ENCODE data around the gene TP73.

TP73 gene

DNA sequence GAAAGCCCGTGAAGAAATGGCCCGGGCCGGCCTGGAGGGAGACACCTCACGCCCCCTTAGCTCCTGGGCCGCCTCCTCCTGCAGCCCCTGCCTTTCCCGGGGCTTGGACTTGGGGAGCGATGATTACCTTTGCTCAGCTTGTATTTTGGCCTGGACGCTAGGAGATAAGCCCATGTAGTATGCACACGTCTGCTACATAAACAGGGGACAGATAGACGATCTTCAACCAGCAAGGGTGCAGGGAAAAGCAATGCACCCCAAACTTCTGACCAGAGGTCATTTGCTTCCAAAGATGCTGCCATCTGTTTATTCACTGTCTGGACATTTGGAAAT, 936 bp downstream of the TP73 start:
- no peak for DNase-seq (ENCODE audit: low read depth)

DNA sequence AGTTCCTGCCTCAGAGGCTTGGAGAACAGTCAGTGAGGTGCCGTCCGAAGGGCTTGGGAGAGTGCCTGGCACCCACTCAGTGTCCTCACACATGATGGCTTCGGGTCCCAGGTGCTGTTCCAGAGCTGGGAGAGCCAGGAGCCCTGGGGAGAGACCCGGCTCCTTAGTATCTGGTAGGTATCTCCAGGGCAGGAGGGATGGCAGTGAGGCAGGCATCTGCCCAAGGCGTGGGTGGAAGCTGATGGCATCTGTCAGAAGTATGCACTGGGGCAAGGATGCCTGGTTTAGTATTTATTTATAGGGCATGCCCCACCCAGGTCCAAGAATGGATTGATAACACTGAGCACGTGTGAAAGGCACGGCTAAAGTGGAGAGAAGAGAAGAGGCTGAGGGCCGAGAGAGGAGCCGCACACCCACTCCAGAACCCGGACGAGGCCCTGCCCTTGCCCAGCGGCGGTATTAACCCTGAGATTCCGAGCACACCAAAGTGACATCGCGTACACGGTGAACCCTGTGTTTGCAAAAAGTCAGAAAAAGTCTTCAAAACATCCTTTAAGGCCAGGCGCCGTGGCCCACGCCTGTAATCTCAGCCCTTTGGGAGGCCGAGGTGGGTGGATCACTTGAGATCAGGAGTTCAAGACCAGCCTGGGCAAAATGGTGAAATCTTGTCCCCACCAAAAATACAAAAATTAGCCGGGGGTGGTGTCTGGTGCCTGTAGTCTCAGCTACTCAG, 2.4 kb downstream of the TP73 start:
- DNase-seq (ENCODE audit: low read depth) = no peak

DNA sequence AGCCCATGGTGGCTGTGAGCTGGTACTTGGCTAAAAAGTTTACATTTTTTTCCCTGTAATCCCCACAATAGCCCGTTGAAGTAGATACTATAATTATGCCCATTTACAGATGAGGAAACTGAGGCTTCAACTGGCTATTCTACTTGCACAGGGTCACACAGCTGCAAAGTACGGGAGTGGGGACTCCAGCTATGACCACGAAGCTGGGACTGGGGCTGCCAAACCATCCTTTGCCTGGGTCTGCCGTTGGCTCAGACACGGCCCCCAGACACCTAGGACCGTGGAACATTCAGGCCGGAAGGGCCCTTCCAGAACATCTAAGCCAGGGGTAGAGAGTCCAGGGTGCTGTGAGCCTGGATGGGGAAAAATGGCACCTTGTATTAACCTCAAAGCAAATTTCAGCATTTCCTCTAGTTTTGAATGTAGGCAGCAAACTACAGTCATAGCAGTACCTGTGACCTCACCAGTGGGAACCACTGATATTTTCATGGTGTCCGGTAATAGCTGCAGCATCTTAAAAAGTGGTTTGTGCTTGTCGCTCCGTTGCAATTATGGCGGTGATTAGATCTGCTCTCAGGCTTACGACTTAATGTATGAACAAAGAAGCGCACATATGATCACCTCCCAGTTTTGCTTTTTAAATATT, 4.3 kb downstream of the TP73 start:
- DNase-seq (ENCODE audit: low read depth) = no peak

DNA sequence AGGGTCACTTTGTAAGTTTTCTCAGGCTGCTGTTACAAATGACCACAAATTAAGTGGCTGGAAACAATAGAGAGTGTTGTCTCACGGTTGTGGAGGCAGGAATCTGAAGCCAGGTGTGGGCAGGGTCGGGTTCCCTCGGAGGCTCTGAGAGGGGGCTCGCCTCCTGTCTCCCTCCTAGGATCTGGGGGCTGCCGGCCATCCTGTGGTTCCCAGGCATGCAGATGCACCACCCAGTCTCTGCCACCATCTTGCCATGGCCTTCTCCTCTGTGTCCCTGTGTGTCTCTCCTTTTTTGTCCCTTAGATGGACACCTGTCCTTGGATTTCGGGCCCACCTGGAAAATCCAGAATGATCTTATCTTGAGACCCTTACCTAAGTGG, 4.8 kb downstream of the TP73 start:
- DNase-seq (ENCODE audit: low read depth) = no peak

DNA sequence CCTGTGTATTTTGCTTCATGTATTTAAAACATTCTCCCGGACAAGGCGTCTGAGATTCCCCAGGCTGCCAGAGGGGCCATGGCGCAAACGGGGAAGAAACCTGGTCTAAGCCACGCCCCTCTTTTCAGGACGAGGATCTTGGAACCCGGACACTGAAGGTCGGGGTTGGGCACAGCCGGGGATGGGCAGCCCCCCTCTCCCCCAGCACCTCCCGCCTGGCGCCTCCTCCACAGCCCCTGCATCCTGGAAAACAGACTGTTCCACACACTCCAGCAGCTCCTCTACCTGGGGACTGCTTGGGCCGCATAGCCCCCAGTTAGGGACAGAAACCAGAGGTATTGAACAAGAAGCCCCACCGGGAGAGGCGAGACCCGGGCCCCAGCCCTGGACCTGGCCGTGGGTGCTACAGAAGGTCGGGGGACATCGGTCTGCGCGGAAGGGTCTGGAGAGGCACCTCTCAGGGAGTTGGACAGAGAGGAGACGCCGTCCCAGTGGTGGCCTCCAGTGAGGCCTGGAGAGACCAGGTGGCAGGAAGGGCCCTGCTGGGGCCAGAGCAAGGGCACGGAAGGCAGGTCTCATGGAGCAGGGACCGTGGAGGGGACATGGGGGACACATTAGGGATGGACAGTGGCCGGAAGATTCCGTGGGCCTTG, 5.4 kb downstream of the TP73 start:
- no peak for DNase-seq (ENCODE audit: low read depth)

DNA sequence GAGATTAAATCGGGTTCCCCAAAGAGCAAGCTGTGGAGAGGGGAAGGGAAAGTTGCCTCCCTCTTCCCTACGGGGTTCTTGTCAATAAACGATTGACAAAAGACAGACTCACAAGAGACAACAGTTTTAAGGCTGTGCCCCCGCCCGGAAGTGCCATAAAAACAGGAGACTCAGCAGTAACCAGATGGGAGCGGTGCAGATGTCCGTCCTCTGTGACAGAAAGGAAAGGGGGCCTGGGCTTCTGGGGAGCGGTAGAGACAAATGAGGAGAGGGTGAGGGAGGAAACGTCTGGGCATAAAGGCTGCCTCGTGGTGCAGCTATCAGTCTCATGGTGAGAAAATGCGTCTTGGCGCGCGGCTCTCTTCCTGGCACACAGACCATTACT, 5.9 kb downstream of the TP73 start:
- no peak for DNase-seq (ENCODE audit: low read depth)

DNA sequence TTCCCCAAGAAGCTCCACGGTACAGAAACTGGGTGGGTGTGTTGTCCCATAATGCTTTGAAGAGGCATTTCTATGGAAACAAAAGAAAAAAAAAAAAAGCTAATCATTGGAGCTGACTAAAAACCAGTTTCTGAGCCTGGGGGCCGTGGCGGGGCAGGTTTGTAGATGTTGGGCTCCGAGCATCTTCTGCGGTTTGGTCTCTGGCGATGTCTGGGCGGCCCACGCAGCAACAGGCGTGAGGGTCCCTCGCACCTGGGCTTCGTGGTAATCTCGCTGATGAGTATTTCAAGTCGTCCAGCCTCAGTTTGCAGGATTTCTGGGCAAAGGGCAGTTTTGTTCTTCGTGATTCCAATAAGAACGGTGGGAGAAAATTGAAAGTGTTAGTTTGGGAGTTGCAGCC, 6.8 kb downstream of the TP73 start:
- no peak for DNase-seq (ENCODE audit: low read depth)

DNA sequence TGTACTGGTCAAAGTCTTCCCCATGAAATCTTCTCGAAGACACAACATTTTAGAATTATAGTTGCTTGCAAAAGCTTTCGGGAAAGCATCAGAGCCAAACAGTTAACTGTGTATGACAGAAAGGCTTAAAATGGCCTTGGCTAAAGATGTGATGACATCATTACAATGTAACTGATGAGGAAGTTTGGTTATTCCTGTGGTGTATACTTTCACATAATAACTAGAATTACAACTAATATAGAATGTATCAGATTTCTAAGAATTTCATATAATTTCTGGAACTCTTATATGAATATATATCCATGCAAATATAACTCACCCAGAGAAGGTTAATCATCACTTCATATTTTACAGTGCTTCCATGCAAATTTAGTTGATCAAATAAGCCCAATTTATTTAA, 8.4 kb downstream of the TP73 start:
- no peak for DNase-seq (ENCODE audit: low read depth)

DNA sequence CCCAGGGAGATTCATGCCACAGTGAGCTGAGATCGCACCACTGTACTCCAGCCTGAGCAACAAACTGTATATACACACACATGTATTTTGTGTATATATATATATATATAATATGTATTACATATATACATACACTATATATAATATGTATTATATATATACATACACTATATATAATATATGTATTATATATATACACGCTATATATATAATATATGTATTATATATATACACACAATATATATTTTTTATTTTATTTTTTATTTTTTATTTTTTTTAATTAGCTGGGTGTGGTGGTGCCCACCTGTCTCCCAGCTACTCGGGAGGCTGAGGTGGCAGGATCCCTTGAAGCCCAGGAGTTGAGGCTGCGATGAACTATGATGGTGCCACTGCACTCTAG, 9.3 kb downstream of the TP73 start:
- DNase-seq (ENCODE audit: low read depth) = no peak

DNA sequence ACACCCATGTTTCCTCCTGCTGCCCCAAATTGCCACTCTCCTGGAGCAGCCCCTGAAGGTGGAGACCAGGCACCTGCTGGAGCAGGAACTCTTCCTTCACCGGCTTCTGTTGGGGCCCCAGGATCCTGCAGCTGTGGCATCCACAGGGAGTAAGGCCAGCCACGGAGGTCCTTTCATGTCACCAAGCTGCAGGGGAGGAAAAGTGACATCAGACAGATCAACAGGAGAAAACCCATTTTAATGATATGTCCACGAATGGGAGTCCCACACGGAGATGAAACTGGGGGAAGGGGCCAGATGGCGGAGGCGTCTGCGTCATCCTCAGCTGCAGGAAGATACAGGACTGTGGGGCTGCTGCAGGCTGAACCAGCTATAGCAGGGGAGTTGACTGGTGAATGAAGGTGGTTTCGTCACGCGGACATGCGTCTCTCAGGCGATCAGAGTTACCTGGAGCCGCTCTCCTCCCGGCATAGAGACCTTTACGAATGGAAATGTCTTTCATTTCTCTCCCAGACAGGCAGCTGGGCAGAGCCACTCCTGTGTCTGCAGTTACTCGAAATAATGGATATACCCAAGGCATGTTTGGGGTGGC, 9.9 kb downstream of the TP73 start:
- DNase-seq (ENCODE audit: low read depth) = no peak

DNA sequence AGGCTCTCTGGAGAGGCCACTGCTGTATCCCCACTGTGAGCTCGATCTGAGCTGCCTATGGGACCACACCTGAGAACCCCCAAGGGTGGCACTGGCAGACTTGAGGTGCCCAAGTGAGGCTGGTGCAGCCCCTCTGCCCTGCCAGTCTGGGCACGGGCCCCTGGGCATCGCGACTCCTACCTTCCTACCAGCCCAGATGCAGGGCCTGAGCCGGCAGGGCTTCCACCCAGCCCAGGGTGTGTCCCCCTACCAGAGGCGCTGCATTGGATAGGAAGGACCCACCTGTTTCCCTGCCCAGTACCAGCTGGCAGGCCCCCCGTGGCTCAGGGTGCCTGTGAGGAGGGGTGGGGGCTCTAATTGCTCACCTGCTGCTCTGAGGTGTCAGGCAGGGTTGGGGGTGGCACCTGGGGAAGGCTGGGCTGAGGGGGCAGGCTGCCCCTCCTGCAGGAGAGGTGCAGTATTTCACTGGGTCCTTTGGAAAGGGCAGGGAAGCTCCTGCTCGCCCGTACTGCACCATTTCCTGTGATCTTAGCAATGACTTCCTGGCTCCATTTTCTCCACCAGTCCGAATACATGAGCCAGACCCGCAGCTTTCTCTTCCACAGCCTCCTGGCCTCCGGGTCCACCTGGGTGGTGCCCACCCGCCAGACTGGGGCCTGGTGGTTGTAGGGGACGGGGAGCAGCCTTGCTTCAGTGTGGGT, 11.8 kb downstream of the TP73 start:
- no peak for DNase-seq (ENCODE audit: low read depth)

DNA sequence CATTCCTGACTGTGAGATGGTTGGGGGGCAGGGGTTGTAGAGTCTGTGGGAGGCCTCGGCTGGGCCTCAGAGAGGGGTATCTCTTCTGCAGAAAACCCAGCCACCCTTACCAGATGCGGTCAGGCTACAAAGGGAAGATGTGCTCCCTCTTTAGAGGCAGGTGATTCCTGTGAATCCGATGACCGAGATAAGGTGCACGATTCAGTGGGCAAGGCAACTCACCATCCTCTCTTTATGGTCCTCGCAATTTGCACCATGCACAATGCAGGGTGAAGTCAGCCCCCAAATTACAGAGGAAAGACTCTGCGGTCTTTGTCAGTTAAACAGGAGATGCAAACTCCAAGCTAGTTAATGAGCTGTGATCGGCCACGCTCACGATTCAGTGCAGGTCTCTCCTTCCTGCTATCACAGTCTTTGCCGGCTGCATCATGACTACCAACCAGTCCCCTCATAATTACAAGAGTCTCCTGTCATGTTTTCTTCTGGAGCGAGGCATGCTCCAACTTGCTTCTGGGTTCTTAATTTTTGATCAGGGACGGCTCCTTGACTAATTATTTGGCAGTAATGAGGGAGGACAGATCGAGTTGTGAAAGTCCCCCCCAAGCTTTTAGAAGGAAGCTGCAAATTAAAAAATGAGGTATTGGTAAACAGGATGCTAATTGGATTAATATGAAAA, 12.5 kb downstream of the TP73 start:
- no peak for DNase-seq (ENCODE audit: low read depth)

DNA sequence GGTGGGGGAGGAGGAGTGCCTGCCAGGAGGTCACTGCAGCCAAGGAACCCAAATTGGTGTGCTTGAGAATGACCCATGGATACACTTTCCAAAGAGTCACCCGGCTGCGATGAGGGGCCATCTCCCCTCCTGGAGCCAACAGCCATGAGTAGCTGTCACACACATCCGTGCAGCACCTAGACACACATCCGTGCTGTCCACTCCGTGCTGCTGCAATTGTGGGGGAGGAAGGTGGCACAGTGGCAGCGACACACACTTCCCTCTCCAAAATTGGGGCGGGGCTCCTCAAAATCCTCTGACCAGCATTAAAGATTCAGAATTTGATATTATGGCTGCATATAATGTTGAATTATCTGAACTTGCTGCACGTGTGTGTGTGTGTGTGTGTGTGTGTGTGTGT, 15.8 kb downstream of the TP73 start:
- no peak for DNase-seq (ENCODE audit: low read depth)

DNA sequence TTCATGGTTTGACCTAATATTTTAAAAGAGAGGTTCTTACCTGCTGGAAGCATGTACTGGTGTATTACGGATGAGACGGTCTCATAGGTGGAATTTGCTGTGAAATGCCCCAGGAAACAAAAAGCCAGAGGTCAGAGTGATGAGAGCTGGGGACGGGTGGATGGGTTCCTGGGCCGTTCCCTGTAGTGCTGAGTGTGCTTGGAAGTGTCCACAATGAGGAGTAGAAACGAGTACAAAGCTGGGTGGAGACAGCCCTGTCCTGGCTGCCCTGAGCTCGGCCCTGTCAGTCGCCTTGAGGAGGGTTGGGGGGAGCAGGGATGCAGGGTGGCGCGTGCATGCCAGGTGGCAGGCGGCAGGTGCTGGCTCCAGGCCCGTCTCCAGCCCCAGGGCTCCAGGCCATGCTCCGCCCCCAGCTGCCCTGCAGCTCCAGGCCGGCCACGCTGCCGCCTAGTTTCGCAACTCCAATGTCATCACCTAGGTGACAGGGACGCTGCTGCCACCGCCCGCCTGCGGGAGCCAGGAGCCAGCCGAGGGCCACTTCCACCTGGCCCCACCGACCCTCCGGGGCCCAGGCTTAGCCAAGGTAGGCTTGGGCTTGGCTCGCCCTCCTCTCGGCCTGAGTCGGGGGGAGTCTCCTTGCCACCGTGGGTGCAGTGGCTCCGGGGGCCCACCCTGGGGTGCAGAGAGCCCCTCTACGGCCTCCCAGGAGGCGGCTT, 16.4 kb downstream of the TP73 start:
- no peak for DNase-seq (ENCODE audit: low read depth)

DNA sequence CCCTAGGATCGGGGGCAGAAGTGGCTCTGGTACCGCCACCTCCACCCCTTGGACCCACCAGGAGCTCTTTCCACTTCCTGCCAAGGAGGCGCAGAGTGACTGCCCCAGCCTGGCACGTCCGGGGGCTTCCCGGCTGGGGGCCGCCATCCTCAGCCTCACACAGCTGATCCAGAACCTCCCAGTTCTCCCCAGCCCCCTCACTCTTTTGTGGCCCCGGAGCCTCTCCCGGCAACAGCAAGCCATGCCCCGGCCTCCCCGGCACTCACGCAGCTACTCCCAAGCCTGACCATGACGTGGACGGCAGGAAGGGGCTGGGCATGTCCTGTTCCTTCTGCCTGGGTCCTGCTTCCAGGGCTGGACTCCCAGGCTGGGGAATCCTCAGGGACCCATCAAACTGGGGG, 17.1 kb downstream of the TP73 start:
- DNase-seq (ENCODE audit: low read depth) = no peak

DNA sequence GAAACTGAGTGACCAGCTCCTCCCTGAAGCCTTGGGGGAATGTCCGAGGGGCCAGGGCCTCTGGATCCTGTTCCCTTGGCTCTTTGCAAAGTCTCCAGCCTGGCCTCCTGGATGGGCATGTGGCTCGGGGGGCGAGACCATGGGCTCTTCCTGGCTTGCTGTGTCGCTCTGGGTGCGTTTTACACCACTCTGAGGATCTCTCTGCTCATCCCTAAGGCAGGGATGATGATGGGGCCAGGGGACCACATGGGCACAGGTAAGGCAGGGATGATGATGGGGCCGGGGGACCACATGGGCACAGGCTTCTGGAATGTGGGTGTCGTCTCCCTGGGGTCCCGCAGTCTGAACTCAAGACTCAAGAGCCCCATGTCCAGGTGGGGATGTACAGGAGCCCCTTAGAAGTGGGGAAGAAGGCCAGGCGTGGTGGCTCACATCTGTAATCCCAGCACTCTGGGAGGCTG, 17.7 kb downstream of the TP73 start:
- no peak for DNase-seq (ENCODE audit: low read depth)

DNA sequence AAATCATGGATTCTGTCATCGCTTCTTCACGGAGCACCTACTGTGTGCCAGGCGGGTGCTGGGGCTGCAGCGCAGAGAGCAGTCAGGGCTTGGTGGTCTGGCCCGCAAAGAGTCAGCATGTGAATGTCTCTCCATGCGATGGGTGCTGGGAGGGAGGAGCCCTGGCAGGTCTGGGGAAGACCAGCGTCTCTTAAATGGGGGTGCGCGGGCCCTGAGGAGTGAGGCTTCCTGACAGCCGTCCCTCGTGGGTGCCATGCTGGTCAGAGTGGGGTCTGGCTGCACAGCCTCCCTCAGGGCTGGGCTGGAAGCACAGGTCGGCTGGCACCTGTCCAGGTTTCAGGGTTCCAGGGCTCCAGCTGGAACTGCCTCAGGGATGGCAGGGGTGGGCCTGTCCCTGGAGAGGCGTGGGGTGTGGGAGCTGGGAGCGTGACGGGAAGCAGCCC, 18.5 kb downstream of the TP73 start:
- DNase-seq (ENCODE audit: low read depth) = no peak

DNA sequence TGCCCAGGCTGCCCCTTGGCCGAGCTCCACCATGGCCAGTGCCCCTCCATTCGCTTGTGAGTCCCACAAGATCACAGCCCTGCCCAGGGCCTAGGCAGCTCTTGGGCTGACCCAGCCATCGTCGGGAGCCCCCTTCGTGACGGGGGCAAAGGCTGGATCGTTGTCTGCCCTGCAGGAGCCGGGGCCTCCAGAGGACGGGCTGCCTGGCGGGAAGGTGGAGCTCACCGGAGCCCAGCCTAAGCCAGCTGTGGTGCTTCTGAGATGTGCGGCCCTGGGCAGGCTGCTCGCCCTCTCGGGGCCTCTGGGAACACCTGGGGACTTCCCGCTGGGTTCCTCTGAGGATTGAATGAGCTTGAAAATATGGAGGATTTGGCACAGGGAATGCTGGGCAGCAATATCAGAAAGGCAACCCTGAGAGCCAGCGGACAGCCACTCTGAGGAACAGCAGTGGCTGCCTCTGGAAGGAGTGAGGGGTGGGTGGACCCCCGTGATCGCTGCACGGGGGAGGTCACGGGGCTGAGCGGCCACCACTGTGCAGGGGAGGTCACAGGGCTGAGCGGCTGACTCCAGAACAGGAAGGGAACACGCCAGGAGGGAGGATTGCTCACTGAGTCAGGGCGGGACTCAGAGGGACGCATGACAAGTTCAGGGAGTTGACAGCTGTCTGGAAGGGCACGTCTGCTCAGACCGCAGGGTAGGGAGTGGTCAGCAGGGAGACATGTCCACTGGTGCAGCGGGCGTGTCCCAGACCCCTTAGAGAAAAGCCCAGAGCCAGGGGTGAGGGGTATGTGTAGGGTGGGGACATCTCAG, 19.3 kb downstream of the TP73 start:
- no peak for DNase-seq (ENCODE audit: low read depth)

DNA sequence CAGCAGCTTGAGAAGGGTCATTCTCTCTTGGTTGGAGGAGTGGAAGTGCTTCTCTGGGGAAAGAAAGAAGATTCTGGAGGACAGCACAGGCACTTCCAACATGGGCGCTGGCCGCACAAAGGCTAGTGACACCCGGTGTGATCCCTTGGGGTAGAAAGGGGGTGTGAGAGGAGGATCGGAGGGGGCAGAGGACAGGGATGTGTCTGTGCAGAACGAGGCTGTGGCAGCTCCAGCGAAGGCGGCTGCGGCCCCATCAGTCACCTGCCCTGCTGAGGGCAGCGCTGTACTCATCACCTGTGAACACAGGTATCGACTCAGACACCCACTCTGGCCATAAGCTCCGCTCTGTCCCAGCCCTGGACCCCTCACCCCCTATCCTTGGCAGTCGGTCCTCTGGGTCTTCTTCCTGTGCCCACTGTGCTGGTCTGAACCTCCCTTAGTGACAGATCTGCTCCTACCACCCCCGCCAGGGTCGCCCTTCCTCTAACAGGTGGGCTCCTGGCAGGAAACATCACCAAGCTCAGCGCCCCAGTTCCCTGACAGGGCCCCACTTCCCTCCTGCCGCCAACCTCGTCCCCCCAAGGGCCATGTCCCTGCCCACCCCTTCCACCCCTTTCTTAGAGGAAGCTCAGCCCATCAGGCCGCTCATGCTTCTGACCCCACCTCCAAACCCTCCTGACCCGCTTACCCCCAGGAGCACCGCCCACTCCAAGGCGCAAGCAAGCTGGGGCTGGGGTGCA, 20.1 kb downstream of the TP73 start:
- no peak for DNase-seq (ENCODE audit: low read depth)

DNA sequence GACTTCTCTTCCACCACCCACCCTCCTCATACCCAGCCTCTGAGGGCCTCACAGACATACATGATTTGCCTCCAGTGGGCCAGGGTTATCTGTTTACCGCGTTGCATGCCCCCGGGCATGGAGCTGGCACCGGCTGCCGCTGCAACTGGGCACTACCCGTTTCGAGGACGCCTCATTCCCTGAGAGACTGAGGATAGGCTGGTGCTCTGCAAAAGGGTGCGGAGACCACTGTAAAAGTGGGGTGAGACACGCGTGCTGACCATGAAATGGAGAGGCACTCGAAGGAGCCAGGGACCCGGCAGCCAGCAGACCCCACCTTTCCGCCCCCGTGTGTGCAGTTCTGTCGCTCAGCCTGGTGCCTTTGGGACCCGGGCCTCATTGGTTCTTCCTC, 20.6 kb downstream of the TP73 start:
- DNase-seq (ENCODE audit: low read depth) = no peak
